IMR-90 (cell line): ENCODE results near the gene GPATCH8. TPM values are rescaled to one million over a fixed set of nuclear protein-coding genes. Genes with fewer than 3 reads are reported as not detected.

Experiments used
- ATAC-seq: fragments of 200-7000 bp; cut with Tn5 transposase; 2 replicates; pipeline ENCODE4 v1.9.1; 2020; ENCODE audit warnings: low read depth, mild to moderate bottlenecking, moderate library complexity
- BruUV-seq: library from RNA; stranded (reverse); fragments of 400-500 nt; replicated peaks from 2 replicates; lab custom pipeline; 2021; lab: Mats Ljungman, UMichigan
- CTCF ChIA-PET: fragments of 300-600 bp; formaldehyde crosslinking; extraction: SDS; loops from one replicate; lab custom pipeline; 2021; ENCODE audit warnings: antibody characterized with exemption; lab: Yijun Ruan, JAX
- POLR2A ChIA-PET: fragments of 300-600 bp; sonication (Branson Sonifier 250); formaldehyde crosslinking; loops from one replicate; lab custom pipeline; 2022; ENCODE audit warnings: antibody characterized with exemption; ENCODE audit not compliant: unreplicated experiment; lab: Charles Lee
- DNase-seq: peaks from one replicate; pipeline ENCODE4 v3.0.0; 2013
- H2AFZ ChIP-seq: replicated peaks from 2 replicates; pipeline ENCODE3; 2013; ENCODE audit warnings: low read length, mild to moderate bottlenecking; ENCODE audit not compliant: poor library complexity
- H2AK5ac ChIP-seq: 2 replicates; pipeline ENCODE4 v1.6.1; 2013; ENCODE audit warnings: low read depth, low read length, inconsistent platforms
- H2AK9ac ChIP-seq: replicated peaks from 2 replicates; pipeline ENCODE3; 2013; ENCODE audit warnings: mild to moderate bottlenecking, low read depth, low read length, moderate library complexity; ENCODE audit not compliant: poor library complexity
- H2BK120ac ChIP-seq: 2 replicates; pipeline ENCODE4 v1.6.1; 2013; ENCODE audit warnings: low read depth, low read length, inconsistent platforms
- H2BK15ac ChIP-seq: 3 replicates; pipeline ENCODE4 v1.6.1; 2013; ENCODE audit warnings: low read depth, low read length, inconsistent platforms
- H2BK20ac ChIP-seq: 2 replicates; pipeline ENCODE4 v1.6.1; 2013; ENCODE audit warnings: low read depth, mild to moderate bottlenecking, inconsistent platforms, low read length, moderate library complexity
- H2BK5ac ChIP-seq: 2 replicates; pipeline ENCODE4 v1.6.1; 2013; ENCODE audit warnings: mild to moderate bottlenecking, low read depth, low read length, inconsistent platforms; ENCODE audit not compliant: poor library complexity, severe bottlenecking
- H3K14ac ChIP-seq: replicated peaks from 2 replicates; pipeline ENCODE4 v1.6.1; 2013; ENCODE audit warnings: low read depth, low read length, inconsistent platforms
- H3K18ac ChIP-seq: 2 replicates; pipeline ENCODE4 v1.6.1; 2013; ENCODE audit warnings: low read depth, low read length, control low read depth
- H3K23ac ChIP-seq: 2 replicates; pipeline ENCODE4 v1.6.1; 2013; ENCODE audit warnings: low read depth, low read length, inconsistent platforms
- H3K27ac ChIP-seq: 2 replicates; pipeline ENCODE4 v1.5.1; 2013; ENCODE audit warnings: mild to moderate bottlenecking, control low read depth, low read length; ENCODE audit not compliant: insufficient read depth
- H3K27me3 ChIP-seq: 2 replicates; pipeline ENCODE4 v1.6.1; 2013; ENCODE audit warnings: low read length; ENCODE audit not compliant: control insufficient read depth, insufficient read depth
- H3K36me3 ChIP-seq: 2 replicates; pipeline ENCODE4 v1.6.1; 2013; ENCODE audit warnings: low read length, mixed read lengths; ENCODE audit not compliant: control insufficient read depth, insufficient read depth
- H3K4ac ChIP-seq: 2 replicates; pipeline ENCODE4 v1.6.1; 2013; ENCODE audit warnings: low read depth, low read length, inconsistent platforms
- H3K4me1 ChIP-seq: 2 replicates; pipeline ENCODE4 v1.6.1; 2013; ENCODE audit warnings: low read length, mixed read lengths; ENCODE audit not compliant: control insufficient read depth, insufficient read depth
- H3K4me2 ChIP-seq: 2 replicates; pipeline ENCODE4 v1.6.1; 2013; ENCODE audit warnings: low read depth, mild to moderate bottlenecking, control low read depth, low read length, moderate library complexity
- H3K4me3 ChIP-seq: 2 replicates; pipeline ENCODE4 v1.5.1; 2013; ENCODE audit warnings: low read depth, mild to moderate bottlenecking, control low read depth, low read length, moderate library complexity; ENCODE audit not compliant: insufficient read depth
- H3K56ac ChIP-seq: 2 replicates; pipeline ENCODE4 v1.6.1; 2013; ENCODE audit warnings: low read length, inconsistent platforms; ENCODE audit not compliant: insufficient read depth; ENCODE audit errors: extremely low read depth
- H3K79me1 ChIP-seq, 2 experiments: 2 replicates each; pipeline ENCODE4 v1.6.1; 2013; ENCODE audit warnings: low read length in 2 of 2, inconsistent platforms in 1 of 2, low read depth in 1 of 2
- H3K9ac ChIP-seq: 2 replicates; pipeline ENCODE4 v1.6.1; 2013; ENCODE audit warnings: low read depth, low read length, control low read depth
- H3K9me1 ChIP-seq: 2 replicates; pipeline ENCODE4 v1.6.1; 2013; ENCODE audit warnings: low read length, inconsistent platforms; ENCODE audit not compliant: insufficient read depth
- H3K9me3 ChIP-seq: 2 replicates; pipeline ENCODE4 v1.6.1; 2013; ENCODE audit warnings: low read length; ENCODE audit not compliant: control insufficient read depth, insufficient read depth
- H4K20me1 ChIP-seq: 2 replicates; pipeline ENCODE4 v1.6.1; 2013; ENCODE audit warnings: low read length, inconsistent platforms; ENCODE audit not compliant: insufficient read depth
- H4K5ac ChIP-seq: 2 replicates; pipeline ENCODE4 v1.6.1; 2013; ENCODE audit warnings: mild to moderate bottlenecking, low read depth, low read length, control low read depth
- H4K8ac ChIP-seq, 2 experiments: 2 replicates each; pipeline ENCODE4 v1.6.1; 2013; ENCODE audit warnings: low read depth in 2 of 2, low read length in 2 of 2, control low read depth in 1 of 2, inconsistent platforms in 1 of 2
- H4K91ac ChIP-seq: 2 replicates; pipeline ENCODE4 v1.6.1; 2013; ENCODE audit warnings: low read depth, low read length, inconsistent platforms; ENCODE audit not compliant: insufficient read depth
- BHLHE40 ChIP-seq: fragments of 150-350 bp; IDR thresholded peaks from 2 replicates; pipeline ENCODE4 v1.6.1; 2016; ENCODE audit warnings: mild to moderate bottlenecking, low read depth, low read length
- CEBPB ChIP-seq: IDR thresholded peaks from 2 replicates; pipeline ENCODE4 v1.6.1; 2012; ENCODE audit warnings: low read depth, low read length, improper control_type of control experiment
- USF2 ChIP-seq: fragments of 150-350 bp; IDR thresholded peaks from 2 replicates; pipeline ENCODE4 v1.6.1; 2017; ENCODE audit warnings: mild to moderate bottlenecking, antibody characterized with exemption, low read length, low read depth
- WGBS, 2 experiments: methylation state at CpG; one replicate each; pipeline versions ENCODE4 v1.1.5 to v1.1.7; 2013; ENCODE audit warnings: missing lambda C conversion rate in 2 of 2; ENCODE audit not compliant: insufficient read length in 1 of 2; ENCODE audit errors: extremely low coverage in 2 of 2; 5-methylcytosine and 5-hydroxymethylcytosine counted together
- dilution Hi-C: fragments of 300-500 bp; cut with HindIII; formaldehyde crosslinking; loops from one replicate; pipeline ENCODE4 v1.14.3; 2018; ENCODE audit warnings: low sequenced_read_pairs; ENCODE audit not compliant: unreplicated experiment
- in situ Hi-C: fragments of 300-500 bp; cut with MboI; formaldehyde crosslinking; loops from 3 replicates; pipeline ENCODE4 v1.14.3; 2019; ENCODE audit warnings: low sequenced_read_pairs, inconsistent platforms, mixed read lengths
- intact Hi-C: fragments of 100-400 bp; cut with micrococcal nuclease; formaldehyde crosslinking; loops from 2 replicates; pipeline ENCODE4 v1.10.0; 2022
- polyA plus RNA-seq, 3 experiments: library from polyadenylated mRNA; depleted of rRNA; stranded (reverse); fragments of >200 nt; gene quantifications; 2 replicates each; pipeline ENCODE4 v1.2.3, GENCODE V29; 2012; ENCODE audit warnings: low replicate concordance in 1 of 3
- total RNA-seq: library from RNA; depleted of rRNA; stranded (reverse); fragments of >200 nt; gene quantifications from 2 replicates; pipeline ENCODE4 v1.2.3, GENCODE V29; 2012

Gene GPATCH8
- total and polyA plus RNA-seq, 2 of the 4 experiments (the other 2 are of a cell fraction), result 8.8 to 13.2 TPM

GRCh38 chr17:44414394-44415155 is 88.6 kb downstream of the GPATCH8 start:
- DNase-seq (no peak), ATAC-seq (no peak)
- no peak overlapping the region for H2BK15ac ChIP-seq
- TF ChIP-seq CEBPB (0 out of 2 replicates have a peak, but pooled peaks have one; percentile 13), BHLHE40 (no peak), USF2 (no peak)
- BruUV-seq, result no TSS peak
- dilution Hi-C loops (no loop called here), in situ Hi-C loops (no loop called here), intact Hi-C loops (no loop called here)
- no peak overlapping the region for H3K4me3 ChIP-seq
- no peak overlapping the region for H3K23ac ChIP-seq
- no peak overlapping the region for H3K4ac ChIP-seq
- no peak overlapping the region for H3K56ac ChIP-seq
- WGBS, 2 experiments, result no CpG with 5 or more reads among the region's 1 CpG
- no peak overlapping the region for H3K18ac ChIP-seq
- peaks cover 7 to 17% of the 10 kb centered on the region in 2 experiments; a peak in 3 of 4 replicates for H3K79me1 ChIP-seq
- ChIA-PET POLR2A (no interaction called here), CTCF (interaction anchor here (1.7 kb wide), 1 partner anchor 109 kb away, joined by 3 read pairs; no protein-coding TSS in a partner anchor)
- no peak overlapping the region for H3K4me2 ChIP-seq
- no peak overlapping the region for H4K8ac ChIP-seq
- H4K5ac ChIP-seq, result no peak overlapping the region
- no peaks in the 10 kb centered on the region for H3K9me3 ChIP-seq
- H4K91ac ChIP-seq, result no peak overlapping the region
- no peaks in the 10 kb centered on the region for H3K27me3 ChIP-seq
- no peak overlapping the region for H2AK5ac ChIP-seq
- H2BK20ac ChIP-seq, result no peak overlapping the region
- H2AFZ ChIP-seq, result no peak overlapping the region
- H2AK9ac ChIP-seq, result no peak overlapping the region
- H3K27ac ChIP-seq, result no peak overlapping the region
- H3K36me3 ChIP-seq, result peaks cover 3% of the 10 kb centered on the region; the same call in 1 of the 2 replicates
- peaks cover 3% of the 10 kb centered on the region; the same call in 1 of the 2 replicates for H3K9me1 ChIP-seq
- no peak overlapping the region for H3K14ac ChIP-seq
- no peak overlapping the region for H3K9ac ChIP-seq
- no peak overlapping the region for H2BK5ac ChIP-seq
- peaks cover 4% of the 10 kb centered on the region; the same call in 1 of the 2 replicates for H4K20me1 ChIP-seq
- peaks cover 3% of the 10 kb centered on the region; the same call in 1 of the 2 replicates for H3K4me1 ChIP-seq
- no peak overlapping the region for H2BK120ac ChIP-seq
